DOHH2 (cell line): ENCODE measurements around the gene FTO.

Experiments used
- H3F3A ChIP-seq: fragments of 200-600 bp; sonication (generic), shearing (Covaris generic); 2 replicates; pipeline ENCODE4 v1.6.0; 2016; ENCODE audit warnings: antibody characterized with exemption, mild to moderate bottlenecking; ENCODE audit not compliant: control insufficient read depth, insufficient read depth
- H3K27ac ChIP-seq: fragments of 200-600 bp; sonication (generic); 2 replicates; pipeline ENCODE4 v1.5.1; 2014; ENCODE audit warnings: low read depth, mild to moderate bottlenecking, low read length, moderate library complexity
- H3K27me3 ChIP-seq: fragments of 200-600 bp; sonication (generic); 2 replicates; pipeline ENCODE4 v1.6.1; 2014; ENCODE audit warnings: mild to moderate bottlenecking, low read length, mixed read lengths; ENCODE audit not compliant: control insufficient read depth
- H3K36me3 ChIP-seq: fragments of 200-600 bp; sonication (generic); 2 replicates; pipeline ENCODE4 v1.6.1; 2014; ENCODE audit warnings: mild to moderate bottlenecking, low read length, moderate library complexity, mixed read lengths; ENCODE audit not compliant: control insufficient read depth
- H3K4me1 ChIP-seq: fragments of 200-600 bp; sonication (generic); 2 replicates; pipeline ENCODE4 v1.6.1; 2014; ENCODE audit warnings: mild to moderate bottlenecking, low read length, mixed read lengths; ENCODE audit not compliant: control insufficient read depth
- H3K4me2 ChIP-seq: fragments of 200-600 bp; sonication (generic); 2 replicates; pipeline ENCODE4 v1.6.0; 2014; ENCODE audit warnings: mild to moderate bottlenecking, low read length, moderate library complexity
- H3K4me3 ChIP-seq: fragments of 200-600 bp; sonication (generic); 2 replicates; pipeline ENCODE4 v1.5.1; 2014; ENCODE audit warnings: mild to moderate bottlenecking, low read length, mixed read lengths
- H3K79me2 ChIP-seq: fragments of 200-600 bp; sonication (generic); 2 replicates; pipeline ENCODE4 v1.6.1; 2014; ENCODE audit warnings: mild to moderate bottlenecking, low read length, mixed read lengths; ENCODE audit not compliant: control insufficient read depth
- H3K9me2 ChIP-seq: fragments of 200-600 bp; sonication (generic); replicated peaks from 2 replicates; pipeline ENCODE4 v1.6.1; 2014; ENCODE audit warnings: mild to moderate bottlenecking, low read length, mixed read lengths; ENCODE audit not compliant: control insufficient read depth
- H3K9me3 ChIP-seq: fragments of 200-600 bp; sonication (generic); 2 replicates; pipeline ENCODE4 v1.6.1; 2014; ENCODE audit warnings: antibody characterized with exemption, low read length, mixed read lengths; ENCODE audit not compliant: control insufficient read depth, insufficient read depth
- H4K20me1 ChIP-seq: fragments of 200-600 bp; sonication (generic); 2 replicates; pipeline ENCODE4 v1.6.0; 2014; ENCODE audit warnings: low read depth, mild to moderate bottlenecking, antibody characterized with exemption, low read length, moderate library complexity; ENCODE audit not compliant: control insufficient read depth, insufficient read depth
- CTCF ChIP-seq: fragments of 200-600 bp; sonication (generic); IDR thresholded peaks from one replicate; pipeline ENCODE4 v1.5.1; 2014; ENCODE audit warnings: antibody characterized with exemption, mild to moderate bottlenecking, low read depth, low read length; ENCODE audit not compliant: poor library complexity, severe bottlenecking
- EZH2phosphoT487 ChIP-seq: fragments of 200-600 bp; sonication (generic); IDR thresholded peaks from 2 replicates; pipeline ENCODE4 v1.6.1; 2017; ENCODE audit warnings: borderline replicate concordance, mild to moderate bottlenecking, antibody characterized with exemption, low read length, moderate library complexity, mixed read lengths

The FTO gene

GRCh38 chr16:53899431-53899830, 195.5 kb downstream of the FTO start:
- Histone ChIP-seq H3K4me3 (no peak overlapping the region), H3K4me2 (no peak overlapping the region)

GRCh38 chr16:53900667-53901066, 196.7 kb downstream of the FTO start:
- no peaks in the 10 kb centered on the region for H3K9me2 ChIP-seq
- H3K36me3 ChIP-seq, result no peaks in the 10 kb centered on the region
- H3K4me2 ChIP-seq, result no peak overlapping the region
- H3K4me1 ChIP-seq, result no peaks in the 10 kb centered on the region
- no peaks in the 10 kb centered on the region for H3K9me3 ChIP-seq
- H4K20me1 ChIP-seq, result no peaks in the 10 kb centered on the region
- no peak for TF ChIP-seq EZH2phosphoT487
- no peak for TF ChIP-seq CTCF
- no peak overlapping the region for H3K4me3 ChIP-seq
- H3K27ac ChIP-seq, result no peak overlapping the region
- no peaks in the 10 kb centered on the region for H3K79me2 ChIP-seq
- no peaks in the 10 kb centered on the region for H3K27me3 ChIP-seq
- no peaks in the 10 kb centered on the region for H3F3A ChIP-seq

More at GRCh38 chr16:53899431-53899830, 195.5 kb downstream of the FTO start:
- H3K36me3 ChIP-seq, result no peaks in the 10 kb centered on the region
- H3K27me3 ChIP-seq, result no peaks in the 10 kb centered on the region
- no peak overlapping the region for H3K27ac ChIP-seq
- no peaks in the 10 kb centered on the region for H4K20me1 ChIP-seq
- H3K79me2 ChIP-seq, result no peaks in the 10 kb centered on the region
- no peaks in the 10 kb centered on the region for H3K9me3 ChIP-seq
- no peaks in the 10 kb centered on the region for H3F3A ChIP-seq
- no peaks in the 10 kb centered on the region for H3K9me2 ChIP-seq
- no peak for TF ChIP-seq CTCF
- TF ChIP-seq EZH2phosphoT487, result no peak
- H3K4me1 ChIP-seq, result no peaks in the 10 kb centered on the region

- Histone ChIP-seq H3K27me3 (no peaks in the 10 kb centered on the region), H3K79me2 (no peaks in the 10 kb centered on the region), H3K27ac (no peak overlapping the region), H3K9me2 (no peaks in the 10 kb centered on the region), H3K4me3 (no peak overlapping the region), H3K9me3 (no peaks in the 10 kb centered on the region), H4K20me1 (no peaks in the 10 kb centered on the region), H3K36me3 (no peaks in the 10 kb centered on the region), H3F3A (no peaks in the 10 kb centered on the region), H3K4me1 (no peaks in the 10 kb centered on the region), H3K4me2 (no peak overlapping the region)
- TF ChIP-seq EZH2phosphoT487, result no peak
- no peak for TF ChIP-seq CTCF
Observed at GRCh38 chr16:53901408-53901807, 197.5 kb downstream of the FTO start.

GRCh38 chr16:53904533-53904932, 200.6 kb downstream of the FTO start:
- no peaks in the 10 kb centered on the region for H3K27me3 ChIP-seq
- H3K4me3 ChIP-seq, result no peak overlapping the region
- H3F3A ChIP-seq, result no peaks in the 10 kb centered on the region
- H3K9me2 ChIP-seq, result no peaks in the 10 kb centered on the region
- no peak overlapping the region for H3K27ac ChIP-seq
- H4K20me1 ChIP-seq, result no peaks in the 10 kb centered on the region
- no peak overlapping the region for H3K4me2 ChIP-seq
- H3K9me3 ChIP-seq, result no peaks in the 10 kb centered on the region
- no peak for TF ChIP-seq CTCF
- no peak for TF ChIP-seq EZH2phosphoT487
- H3K79me2 ChIP-seq, result no peaks in the 10 kb centered on the region
- no peaks in the 10 kb centered on the region for H3K36me3 ChIP-seq
- H3K4me1 ChIP-seq, result no peaks in the 10 kb centered on the region
